K562 (cell line): Measurements from ENCODE around the gene FGF14. TPM values are rescaled to one million over a fixed set of nuclear protein-coding genes. Genes with fewer than 3 reads are reported as not detected.

Source experiments
- ATAC-seq: fragments of 200-7000 bp; cut with Tn5 transposase; 3 replicates; pipeline ENCODE4 v1.9.1; 2020; ENCODE audit warnings: moderate library complexity
- BruUV-seq: library from RNA; stranded (reverse); fragments of 400-500 nt; replicated peaks from 2 replicates; lab custom pipeline; 2021; lab: Mats Ljungman, UMichigan
- CTCF ChIA-PET: fragments of 300-600 bp; formaldehyde crosslinking; extraction: SDS; loops from one replicate; lab custom pipeline; 2021; ENCODE audit warnings: low intra/inter-chr PET ratio; lab: Yijun Ruan, JAX
- POLR2A ChIA-PET: fragments of 300-600, 350-650 bp; sonication (Branson Sonifier 250); formaldehyde crosslinking; extraction: SDS; loops from one replicate; lab custom pipeline; 2021; ENCODE audit warnings: antibody characterized with exemption, inconsistent platforms; lab: Yijun Ruan, JAX
- DNase-seq, 4 experiments: peaks; one replicate each; pipeline versions ENCODE4 v3.0.0 to v3.0.0-alpha.2; 2011 to 2018; ENCODE audit warnings: low spot score in 3 of 4, mixed read lengths in 3 of 4; ENCODE audit errors: extremely low read depth in 1 of 4
- FAIRE-seq: peaks from 2 replicates; lab custom pipeline; 2011; peaks lifted over from hg19 to GRCh38; lab: Jason Lieb, UNC
- H2AFZ ChIP-seq: 2 replicates; pipeline ENCODE4 v1.6.0; 2011; ENCODE audit warnings: low read depth, low read length, control low read depth, inconsistent platforms
- H3K27ac ChIP-seq: fragments of 200-600 bp; 3 replicates; pipeline ENCODE4 v1.8.0; 2011; ENCODE audit warnings: low read depth, mild to moderate bottlenecking, control low read depth, inconsistent platforms, low read length, moderate library complexity, mixed read lengths; ENCODE audit errors: extremely low read depth
- H3K27me3 ChIP-seq, 2 experiments: fragments of 300-600 bp in 1 of 2; 2 replicates in 1 of 2; 3 replicates in 1 of 2; pipeline versions ENCODE4 v1.6.0 to v1.8.0; 2011; ENCODE audit warnings: inconsistent platforms in 2 of 2, low read length in 2 of 2, mild to moderate bottlenecking in 1 of 2, mixed read lengths in 1 of 2, moderate library complexity in 1 of 2; ENCODE audit not compliant: control insufficient read depth in 2 of 2, insufficient read depth in 2 of 2
- H3K36me3 ChIP-seq: fragments of 300-600 bp; 3 replicates; pipeline ENCODE4 v1.8.0; 2011; ENCODE audit warnings: mild to moderate bottlenecking, low read length, inconsistent platforms; ENCODE audit not compliant: control insufficient read depth, insufficient read depth
- H3K4me1 ChIP-seq, 2 experiments: fragments of 200-600 bp in 1 of 2; replicated peaks in 1 of 2; 2 replicates in 1 of 2; 3 replicates in 1 of 2; pipeline versions ENCODE4 v1.5.1 to v1.8.0; 2011; ENCODE audit warnings: inconsistent platforms in 2 of 2, low read length in 2 of 2, mild to moderate bottlenecking in 1 of 2, mixed read lengths in 1 of 2, moderate library complexity in 1 of 2; ENCODE audit not compliant: control insufficient read depth in 2 of 2, insufficient read depth in 2 of 2
- H3K4me2 ChIP-seq: 2 replicates; pipeline ENCODE4 v1.6.1; 2011; ENCODE audit warnings: low read length, control low read depth, inconsistent platforms, mixed read lengths; ENCODE audit not compliant: insufficient read depth
- H3K4me3 ChIP-seq: fragments of 200-600 bp; sonication (generic), shearing (Covaris generic); 2 replicates; pipeline ENCODE4 v1.5.1; 2016; ENCODE audit warnings: control low read depth, inconsistent platforms
- H3K79me2 ChIP-seq: fragments of 200-600 bp; 3 replicates; pipeline ENCODE4 v1.8.0; 2011; ENCODE audit warnings: low read length, inconsistent platforms; ENCODE audit not compliant: control insufficient read depth, insufficient read depth
- H3K9ac ChIP-seq, 2 experiments: 2 replicates each; pipeline versions ENCODE4 v1.6.0 to v1.6.1; 2011; ENCODE audit warnings: low read depth in 2 of 2, low read length in 2 of 2, control low read depth in 1 of 2, inconsistent platforms in 1 of 2, mild to moderate bottlenecking in 1 of 2, mixed read lengths in 1 of 2; ENCODE audit not compliant: insufficient read depth in 1 of 2
- H3K9me1 ChIP-seq: one replicate; pipeline ENCODE4 v1.6.0; 2011; ENCODE audit warnings: inconsistent platforms, mild to moderate bottlenecking, low read length, moderate library complexity; ENCODE audit not compliant: control insufficient read depth, insufficient read depth
- H3K9me3 ChIP-seq: replicated peaks from 2 replicates; pipeline ENCODE4 v1.5.1; 2011; ENCODE audit warnings: low read depth, low read length, inconsistent platforms; ENCODE audit not compliant: control insufficient read depth, insufficient read depth
- H4K20me1 ChIP-seq: replicated peaks from 2 replicates; pipeline ENCODE4 v1.6.1; 2011; ENCODE audit warnings: low read length, inconsistent platforms, mixed read lengths; ENCODE audit not compliant: control insufficient read depth, insufficient read depth
- ARID3B ChIP-seq: fragments of 250-450 bp; sonication (Bioruptor Pico); IDR thresholded peaks from 2 replicates; pipeline ENCODE4 v1.4.0; 2020; ENCODE audit warnings: borderline replicate concordance
- ESRRA ChIP-seq: fragments of 450-650 bp; IDR thresholded peaks from 2 replicates; pipeline ENCODE4 v1.6.1; 2014; ENCODE audit warnings: low read depth, mild to moderate bottlenecking, moderate library complexity, borderline replicate concordance
- HSF4 ChIP-seq: fragments of 250-450 bp; sonication (Bioruptor Pico); IDR thresholded peaks from 2 replicates; pipeline ENCODE4 v2.1.2; 2022; ENCODE audit warnings: mild to moderate bottlenecking, moderate library complexity, borderline replicate concordance
- KDM5B ChIP-seq: fragments of 200-600 bp; sonication (generic); IDR thresholded peaks from 2 replicates; pipeline ENCODE4 v1.6.1; 2012; ENCODE audit warnings: low read depth, mild to moderate bottlenecking, moderate library complexity, low read length, control low read depth, inconsistent platforms; ENCODE audit not compliant: insufficient replicate concordance
- KLF6 ChIP-seq: fragments of 250-450 bp; sonication (Bioruptor Pico); IDR thresholded peaks from 2 replicates; pipeline ENCODE4 v1.4.0; 2020; ENCODE audit warnings: mild to moderate bottlenecking, moderate library complexity, borderline replicate concordance
- MCM2 ChIP-seq: fragments of 450-650 bp; IDR thresholded peaks from 2 replicates; pipeline ENCODE4 v1.6.1; 2017; ENCODE audit warnings: low read depth, mild to moderate bottlenecking
- SMAD4 ChIP-seq: fragments of 250-450 bp; sonication (Bioruptor Pico); conservative IDR thresholded peaks from 2 replicates; pipeline ENCODE4 v1.8.0; 2021; ENCODE audit warnings: inconsistent platforms, mild to moderate bottlenecking, moderate library complexity
- SMC3 ChIP-seq: conservative IDR thresholded peaks from 2 replicates; pipeline ENCODE4 v1.6.1; 2011; ENCODE audit warnings: low read depth, low read length, improper control_type of control experiment; ENCODE audit not compliant: insufficient read depth
- SNIP1 ChIP-seq: fragments of 450-650 bp; IDR thresholded peaks from 2 replicates; pipeline ENCODE4 v1.7.1; 2017; ENCODE audit warnings: low read depth, mild to moderate bottlenecking
- ZBTB17 ChIP-seq: fragments of 450-650 bp; formaldehyde crosslinking; IDR thresholded peaks from 2 replicates; pipeline ENCODE4 v1.4.0; 2020; ENCODE audit warnings: mild to moderate bottlenecking
- ZC3H4 ChIP-seq: sonication (generic); formaldehyde crosslinking; IDR thresholded peaks from 2 replicates; pipeline ENCODE4 v1.9.0; 2021; ENCODE audit warnings: missing genetic modification reagents, borderline replicate concordance
- WGBS: fragments of 100-300 bp; shearing (Covaris generic); methylation state at CpG from one replicate; pipeline ENCODE4 v1.1.6; 2016; ENCODE audit warnings: low coverage, mixed read lengths; ENCODE audit not compliant: insufficient coverage; ENCODE audit errors: missing lambda C conversion rate; 5-methylcytosine and 5-hydroxymethylcytosine counted together
- in situ Hi-C: fragments of 300-500 bp; cut with MboI; formaldehyde crosslinking; loops from 4 replicates; pipeline ENCODE4 v1.15.0; 2018; ENCODE audit warnings: inconsistent platforms, mixed read lengths
- intact Hi-C: fragments of 100-400 bp; cut with micrococcal nuclease; formaldehyde crosslinking; loops from 2 replicates; pipeline ENCODE4 v1.14.2; 2022
- polyA plus RNA-seq, 8 experiments: library from polyadenylated mRNA; depleted of rRNA in 4 of 8; stranded (reverse) in 5 of 8; unstranded in 3 of 8; fragments of >200 nt; fragmentation: Nextera tagmentation in 2 of 8; fragmentation: Illumina TruSeq in 1 of 8; extraction: Ambion mirVana in 2 of 8; extraction: Trizol in 1 of 8; gene quantifications; 2 replicates each; pipeline versions ENCODE4 v1.2.1 to v1.2.3, GENCODE V29; 2011 to 2014; ENCODE audit warnings: inconsistent platforms in 1 of 8, missing spikeins in 1 of 8
- total RNA-seq, 7 experiments: library from RNA; depleted of rRNA in 6 of 7; stranded (reverse); fragments of >200 nt in 6 of 7; fragmentation: Illumina TruSeq in 2 of 7; extraction: Trizol in 2 of 7; gene quantifications; 2 replicates each; pipeline versions ENCODE4 v1.2.1 to v1.2.3, GENCODE V29; 2011 to 2021; ENCODE audit warnings: low replicate concordance in 1 of 7
- TF ChIP-seq, protein P1 (sequence below): IDR thresholded peaks from 2 replicates; pipeline ENCODE4 v1.6.1; 2011; ENCODE audit warnings: borderline replicate concordance, low read depth, mild to moderate bottlenecking, moderate library complexity, low read length; ENCODE audit not compliant: insufficient read depth, poor library complexity, severe bottlenecking
- TF ChIP-seq, protein P2 (sequence below): IDR thresholded peaks from 2 replicates; pipeline ENCODE4 v1.6.1; 2012; ENCODE audit warnings: low read depth, low read length, improper control_type of control experiment, borderline replicate concordance
- TF ChIP-seq, protein P3 (sequence below): fragments of 250-450 bp; sonication (Bioruptor Pico); IDR thresholded peaks from 2 replicates; pipeline ENCODE4 v1.8.0; 2021; ENCODE audit warnings: moderate library complexity, mild to moderate bottlenecking, inconsistent platforms

Gene FGF14
- total and polyA plus RNA-seq, 9 of the 15 experiments (the other 6 are each of a cell fraction or from before 2014, with no cell fraction given): not detected

DNA sequence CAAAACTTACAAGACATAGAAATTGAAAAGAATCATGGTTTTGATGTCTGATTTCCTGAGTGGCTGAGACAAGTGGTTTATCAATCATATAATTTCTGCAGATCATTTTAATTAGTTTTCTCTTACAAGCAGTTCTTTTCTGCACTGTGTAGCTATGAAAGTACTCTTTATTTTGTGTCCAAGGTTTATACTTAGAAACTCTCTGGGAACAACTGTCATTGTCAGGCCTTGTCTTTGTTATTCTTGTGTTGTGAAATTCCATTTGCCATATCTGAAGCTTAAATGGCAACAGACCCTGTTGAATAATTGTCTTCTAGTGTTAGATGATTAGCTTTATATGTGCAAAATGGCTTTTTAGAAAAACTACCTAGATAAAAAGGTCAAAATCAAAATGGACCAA is 312.1 kb downstream of the FGF14 start (continued):
- TF ChIP-seq SNIP1: no peak
- no peak for TF ChIP-seq HSF4 (CRISPR knock-in tag)

DNA sequence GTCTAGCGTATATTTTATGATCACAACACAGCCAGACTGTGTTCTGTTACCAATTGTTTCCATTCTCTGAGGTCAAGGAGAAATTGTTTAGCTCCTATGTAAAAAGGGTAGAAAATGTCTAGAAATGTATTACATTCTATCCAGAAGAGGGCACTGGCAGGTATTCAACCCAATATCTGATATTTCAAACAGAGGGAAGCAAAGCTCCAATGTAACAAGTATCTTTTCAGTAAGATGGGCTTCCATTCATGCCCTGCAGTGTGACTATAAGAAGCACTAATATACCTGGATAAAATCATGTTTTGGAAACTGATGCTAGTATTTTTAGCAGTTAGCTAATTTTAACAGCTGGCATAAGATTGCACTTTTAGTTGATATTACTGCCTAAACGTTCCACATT is 312.7 kb downstream of the FGF14 start:
- ChIA-PET CTCF (no interaction called here), POLR2A (no interaction called here)
- TF ChIP-seq, protein P1, sequence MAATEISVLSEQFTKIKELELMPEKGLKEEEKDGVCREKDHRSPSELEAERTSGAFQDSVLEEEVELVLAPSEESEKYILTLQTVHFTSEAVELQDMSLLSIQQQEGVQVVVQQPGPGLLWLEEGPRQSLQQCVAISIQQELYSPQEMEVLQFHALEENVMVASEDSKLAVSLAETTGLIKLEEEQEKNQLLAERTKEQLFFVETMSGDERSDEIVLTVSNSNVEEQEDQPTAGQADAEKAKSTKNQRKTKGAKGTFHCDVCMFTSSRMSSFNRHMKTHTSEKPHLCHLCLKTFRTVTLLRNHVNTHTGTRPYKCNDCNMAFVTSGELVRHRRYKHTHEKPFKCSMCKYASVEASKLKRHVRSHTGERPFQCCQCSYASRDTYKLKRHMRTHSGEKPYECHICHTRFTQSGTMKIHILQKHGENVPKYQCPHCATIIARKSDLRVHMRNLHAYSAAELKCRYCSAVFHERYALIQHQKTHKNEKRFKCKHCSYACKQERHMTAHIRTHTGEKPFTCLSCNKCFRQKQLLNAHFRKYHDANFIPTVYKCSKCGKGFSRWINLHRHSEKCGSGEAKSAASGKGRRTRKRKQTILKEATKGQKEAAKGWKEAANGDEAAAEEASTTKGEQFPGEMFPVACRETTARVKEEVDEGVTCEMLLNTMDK: no peak
- TF ChIP-seq KDM5B (no peak), SMC3 (no peak), MCM2 (no peak), ZBTB17 (CRISPR knock-in tag) (no peak), KLF6 (CRISPR knock-in tag) (no peak), SMAD4 (CRISPR knock-in tag) (no peak), ESRRA (no peak), ZC3H4 (no peak), ARID3B (CRISPR knock-in tag) (no peak)
- TF ChIP-seq, protein P2, sequence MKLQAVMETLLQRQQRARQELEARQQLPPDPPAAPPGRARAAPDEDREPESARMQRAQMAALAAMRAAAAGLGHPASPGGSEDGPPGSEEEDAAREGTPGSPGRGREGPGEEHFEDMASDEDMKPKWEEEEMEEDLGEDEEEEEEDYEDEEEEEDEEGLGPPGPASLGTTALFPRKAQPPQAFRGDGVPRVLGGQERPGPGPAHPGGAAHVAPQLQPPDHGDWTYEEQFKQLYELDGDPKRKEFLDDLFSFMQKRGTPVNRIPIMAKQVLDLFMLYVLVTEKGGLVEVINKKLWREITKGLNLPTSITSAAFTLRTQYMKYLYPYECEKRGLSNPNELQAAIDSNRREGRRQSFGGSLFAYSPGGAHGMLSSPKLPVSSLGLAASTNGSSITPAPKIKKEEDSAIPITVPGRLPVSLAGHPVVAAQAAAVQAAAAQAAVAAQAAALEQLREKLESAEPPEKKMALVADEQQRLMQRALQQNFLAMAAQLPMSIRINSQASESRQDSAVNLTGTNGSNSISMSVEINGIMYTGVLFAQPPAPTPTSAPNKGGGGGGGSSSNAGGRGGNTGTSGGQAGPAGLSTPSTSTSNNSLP: no peak
- TF ChIP-seq, protein P3, sequence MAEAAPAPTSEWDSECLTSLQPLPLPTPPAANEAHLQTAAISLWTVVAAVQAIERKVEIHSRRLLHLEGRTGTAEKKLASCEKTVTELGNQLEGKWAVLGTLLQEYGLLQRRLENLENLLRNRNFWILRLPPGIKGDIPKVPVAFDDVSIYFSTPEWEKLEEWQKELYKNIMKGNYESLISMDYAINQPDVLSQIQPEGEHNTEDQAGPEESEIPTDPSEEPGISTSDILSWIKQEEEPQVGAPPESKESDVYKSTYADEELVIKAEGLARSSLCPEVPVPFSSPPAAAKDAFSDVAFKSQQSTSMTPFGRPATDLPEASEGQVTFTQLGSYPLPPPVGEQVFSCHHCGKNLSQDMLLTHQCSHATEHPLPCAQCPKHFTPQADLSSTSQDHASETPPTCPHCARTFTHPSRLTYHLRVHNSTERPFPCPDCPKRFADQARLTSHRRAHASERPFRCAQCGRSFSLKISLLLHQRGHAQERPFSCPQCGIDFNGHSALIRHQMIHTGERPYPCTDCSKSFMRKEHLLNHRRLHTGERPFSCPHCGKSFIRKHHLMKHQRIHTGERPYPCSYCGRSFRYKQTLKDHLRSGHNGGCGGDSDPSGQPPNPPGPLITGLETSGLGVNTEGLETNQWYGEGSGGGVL (CRISPR knock-in tag): no peak
- Histone ChIP-seq H3K27me3 (no peaks in the 10 kb centered on the region), H3K9me3 (no peaks in the 10 kb centered on the region), H3K27ac (no peak overlapping the region), H3K4me1 (no peaks in the 10 kb centered on the region), H2AFZ (no peak overlapping the region), H4K20me1 (no peaks in the 10 kb centered on the region), H3K9ac (no peak overlapping the region), H3K36me3 (no peaks in the 10 kb centered on the region), H3K9me1 (no peaks in the 10 kb centered on the region), H3K4me3 (no peak overlapping the region), H3K79me2 (no peaks in the 10 kb centered on the region), H3K4me2 (no peak overlapping the region)
- FAIRE-seq: no peak
- intact Hi-C loops (no loop called here), in situ Hi-C loops (no loop called here)
- no peak for DNase-seq
- 0% methylated on average over 2 of the region's 2 CpGs for WGBS
- no TSS peak for BruUV-seq
- no peak for ATAC-seq
